Right forelimb (tissue), 1 donor: ENCODE measurements around the gene ARID4B.
"Not testable (repeated sequence)": the region's sequence is repeated elsewhere in the genome, so short reads cannot be mapped to it uniquely, and the experiment has no call there.

Experiments
- DNase-seq: peaks from one replicate; pipeline ENCODE4 v3.0.0-alpha.2; 2018

Gene ARID4B

GRCh38 chr1:235293322-235293942, 34.5 kb downstream of the ARID4B start:
- DNase-seq: no peak

- DNase-seq: no peak
Observed at GRCh38 chr1:235292790-235293189, 35.2 kb downstream of the ARID4B start.

- DNase-seq: no peak
Observed at GRCh38 chr1:235291599-235292091, 36.3 kb downstream of the ARID4B start.

GRCh38 chr1:235290740-235291502, 37.1 kb downstream of the ARID4B start:
- no peak for DNase-seq

- no peak for DNase-seq
Observed at GRCh38 chr1:235289859-235290739, 37.9 kb downstream of the ARID4B start.

GRCh38 chr1:235287208-235287882, 40.6 kb downstream of the ARID4B start:
- no peak for DNase-seq

GRCh38 chr1:235286667-235287066, 41.3 kb downstream of the ARID4B start:
- DNase-seq: no peak

- DNase-seq: no peak
Observed at GRCh38 chr1:235284231-235284769, 43.7 kb downstream of the ARID4B start.

- DNase-seq: not testable (repeated sequence)
Observed at GRCh38 chr1:235283636-235284035, 44.3 kb downstream of the ARID4B start.

- no peak for DNase-seq
Observed at GRCh38 chr1:235280467-235280866, 47.5 kb downstream of the ARID4B start.

- DNase-seq: no peak
Observed at GRCh38 chr1:235279694-235280093, 48.3 kb downstream of the ARID4B start.

GRCh38 chr1:235278915-235279292, 49.1 kb downstream of the ARID4B start:
- DNase-seq: no peak

GRCh38 chr1:235278233-235278914, 49.6 kb downstream of the ARID4B start:
- DNase-seq: no peak

- no peak for DNase-seq
Observed at GRCh38 chr1:235277709-235278108, 50.3 kb downstream of the ARID4B start.

GRCh38 chr1:235275836-235276235, 52.1 kb downstream of the ARID4B start:
- DNase-seq: no peak

- no peak for DNase-seq
Observed at GRCh38 chr1:235275223-235275622, 52.8 kb downstream of the ARID4B start.

GRCh38 chr1:235272851-235273250, 55.1 kb downstream of the ARID4B start:
- DNase-seq: no peak

GRCh38 chr1:235270625-235271024, 57.4 kb downstream of the ARID4B start:
- no peak for DNase-seq

GRCh38 chr1:235269990-235270389, 58.0 kb downstream of the ARID4B start:
- DNase-seq: not testable (repeated sequence)

- no peak for DNase-seq
Observed at GRCh38 chr1:235268379-235269125, 59.4 kb downstream of the ARID4B start.

GRCh38 chr1:235266967-235267366, 61.0 kb downstream of the ARID4B start:
- DNase-seq: no peak
